ENCODE measurements around the gene AIFM2.
A peak's percentile ranks its signal among the peaks of the same experiment; 100 is the strongest.
"Not testable (repeated sequence)": the region's sequence is repeated elsewhere in the genome, so short reads cannot be mapped to it uniquely, and the experiment has no call there.

AIFM2 gene

DNA sequence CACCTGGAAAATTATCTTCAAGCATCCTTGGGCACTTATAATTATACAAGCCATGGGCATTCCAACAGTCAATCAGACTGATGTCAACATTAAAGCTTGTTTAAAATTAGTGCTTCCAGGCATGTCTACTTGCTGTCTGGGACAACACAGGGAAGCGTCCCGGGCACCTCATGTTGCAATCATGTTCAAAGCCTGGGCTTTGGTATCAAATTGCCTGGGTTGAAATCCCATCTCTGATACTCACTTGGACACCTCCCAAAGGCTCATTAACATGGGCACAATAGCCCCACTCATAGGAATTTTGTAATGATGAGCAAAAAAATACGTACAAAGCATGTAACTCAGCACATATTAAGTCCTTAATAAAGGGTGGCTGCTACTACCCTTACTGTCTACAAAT, 14.4 kb downstream of the AIFM2 start:
- Histone ChIP-seq H3K36me3 (peaks cover 52% of the 10 kb centered on the region), H3K27me3 (no peaks in the 10 kb centered on the region), H3K9me3 (no peaks in the 10 kb centered on the region), H4K20me1 (no peaks in the 10 kb centered on the region), H3K4me1 (peaks cover 11% of the 10 kb centered on the region), H3K4me3 (no peak overlapping the region), H3K27ac (no peak overlapping the region), H3K9ac (no peak overlapping the region), H3K4me2 (no peak overlapping the region)
- TF ChIP-seq Cebpa-rat (IDR thresholded peaks at IDR 0.05): no peak

DNA sequence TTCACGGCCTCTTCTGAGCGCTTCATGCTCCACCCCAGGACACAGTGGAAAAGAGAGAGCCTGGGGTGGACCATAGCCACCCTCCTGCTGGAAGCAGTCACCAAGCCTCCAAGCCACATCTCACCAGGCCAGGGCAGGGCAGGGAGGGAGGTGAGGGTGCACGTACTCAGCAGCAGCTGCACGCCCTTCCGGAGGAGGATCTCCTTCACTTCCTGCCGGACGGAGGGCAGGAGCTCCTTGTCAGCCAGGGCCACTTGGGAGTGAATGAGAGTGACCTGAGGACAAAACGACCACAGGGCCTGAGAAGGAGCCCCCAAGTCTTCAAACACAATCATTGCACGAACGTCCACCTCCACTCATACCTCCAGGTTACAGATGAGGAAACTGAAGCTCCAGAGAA, 15.0 kb downstream of the AIFM2 start:
- H3K4me3 ChIP-seq: no peak overlapping the region
- no peak for TF ChIP-seq Cebpa-rat (IDR thresholded peaks at IDR 0.05)
- no peak overlapping the region for H3K4me2 ChIP-seq
- no peak overlapping the region for H3K27ac ChIP-seq
- peaks cover 57% of the 10 kb centered on the region for H3K36me3 ChIP-seq
- H3K9me3 ChIP-seq: no peaks in the 10 kb centered on the region
- peaks cover 17% of the 10 kb centered on the region for H3K4me1 ChIP-seq
- no peaks in the 10 kb centered on the region for H3K27me3 ChIP-seq
- H3K9ac ChIP-seq: no peak overlapping the region
- no peaks in the 10 kb centered on the region for H4K20me1 ChIP-seq

DNA sequence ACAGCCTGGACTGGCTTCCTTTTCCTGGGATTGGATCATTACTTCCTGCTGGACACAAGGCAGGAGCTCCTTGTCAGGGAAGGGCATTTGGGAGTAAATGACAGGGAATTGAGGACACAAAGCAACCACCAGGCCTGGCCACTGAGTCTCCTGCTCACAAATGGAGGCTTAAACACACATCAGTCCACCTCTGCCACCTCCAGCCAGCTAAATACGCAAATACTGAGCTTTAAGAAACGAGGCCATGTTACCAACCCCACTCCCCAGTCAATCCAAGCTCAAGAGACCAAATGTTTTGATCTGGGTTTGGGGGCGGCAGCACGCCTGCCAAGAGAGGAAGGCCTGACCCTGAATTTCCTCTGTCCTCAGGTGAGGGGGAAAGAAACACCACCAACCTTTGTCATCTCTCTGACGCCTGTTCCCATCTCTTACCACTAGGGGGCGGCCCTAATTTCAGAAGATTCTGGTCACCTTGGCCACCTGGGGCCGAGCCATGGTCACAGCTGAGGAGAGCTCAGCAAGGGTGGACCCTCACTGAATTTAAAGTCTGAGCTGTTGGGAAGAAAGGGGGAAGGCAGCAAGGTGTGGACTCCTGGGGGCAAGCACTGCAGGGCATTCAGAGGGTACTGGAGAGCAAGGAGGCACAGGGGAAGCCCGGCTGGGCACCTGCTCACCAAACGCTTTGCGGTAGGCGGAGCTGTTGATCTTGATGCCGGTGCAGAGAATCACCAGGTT, 16.5 kb downstream of the AIFM2 start:
- Histone ChIP-seq H3K4me1 (peaks cover 23% of the 10 kb centered on the region), H4K20me1 (no peaks in the 10 kb centered on the region), H3K4me2 (no peak overlapping the region), H3K27ac (no peak overlapping the region), H3K36me3 (peaks cover 68% of the 10 kb centered on the region), H3K9me3 (no peaks in the 10 kb centered on the region), H3K9ac (no peak overlapping the region), H3K4me3 (no peak overlapping the region), H3K27me3 (no peaks in the 10 kb centered on the region)
- TF ChIP-seq Cebpa-rat (IDR thresholded peaks at IDR 0.05): no peak

DNA sequence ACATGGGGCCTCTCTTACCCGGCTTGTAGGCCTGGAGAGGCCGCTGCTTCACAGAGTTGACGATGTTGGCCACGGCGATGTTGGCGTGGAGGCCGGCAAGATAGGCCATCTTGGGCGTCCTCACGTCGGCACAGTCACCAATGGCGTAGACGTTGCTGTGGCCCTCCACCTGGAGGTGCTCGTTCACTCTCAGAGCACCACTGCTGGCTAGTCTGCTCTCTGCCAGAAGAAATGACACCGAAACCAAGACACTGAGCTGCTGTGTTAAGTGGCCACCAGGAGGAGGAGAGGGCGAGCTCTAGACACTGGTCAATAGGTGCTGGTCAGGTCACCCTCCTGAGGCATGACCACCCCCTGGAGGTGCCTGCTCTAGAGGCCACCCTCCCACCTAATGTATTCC, 17.7 kb downstream of the AIFM2 start:
- Histone ChIP-seq H3K27ac (no peak overlapping the region), H4K20me1 (no peaks in the 10 kb centered on the region), H3K36me3 (peaks cover 68% of the 10 kb centered on the region), H3K4me1 (peaks cover 23% of the 10 kb centered on the region), H3K9me3 (no peaks in the 10 kb centered on the region), H3K27me3 (no peaks in the 10 kb centered on the region), H3K4me3 (no peak overlapping the region), H3K4me2 (no peak overlapping the region), H3K9ac (no peak overlapping the region)
- no peak for TF ChIP-seq Cebpa-rat (IDR thresholded peaks at IDR 0.05)

DNA sequence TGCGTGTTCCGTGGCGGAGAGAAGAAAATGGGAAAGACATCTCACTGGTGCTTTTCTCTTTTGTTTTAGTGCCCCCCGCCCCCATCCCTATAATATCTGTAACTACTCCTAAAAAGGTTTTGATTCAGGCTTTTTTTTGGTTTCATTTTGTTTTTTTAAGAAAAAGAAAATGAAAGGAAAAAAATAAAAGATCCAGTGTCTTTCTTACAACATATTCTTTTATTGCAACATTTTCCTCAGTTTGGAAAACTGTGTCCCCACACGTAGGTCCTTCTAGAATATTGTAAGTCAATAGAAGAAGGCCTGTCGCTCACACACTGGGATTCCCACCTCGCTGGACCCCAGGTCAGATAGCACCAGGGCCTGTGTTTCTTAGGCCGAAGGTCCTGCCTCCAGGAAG, 20.6 kb downstream of the AIFM2 start:
- H3K4me3 ChIP-seq: no peak overlapping the region
- no peaks in the 10 kb centered on the region for H3K9me3 ChIP-seq
- H3K4me2 ChIP-seq: no peak overlapping the region
- peaks cover 66% of the 10 kb centered on the region for H3K36me3 ChIP-seq
- TF ChIP-seq Cebpa-rat (IDR thresholded peaks at IDR 0.05): no peak
- H3K27me3 ChIP-seq: no peaks in the 10 kb centered on the region
- H3K9ac ChIP-seq: no peak overlapping the region
- H3K27ac ChIP-seq: no peak overlapping the region
- H3K4me1 ChIP-seq: peaks cover 38% of the 10 kb centered on the region
- no peaks in the 10 kb centered on the region for H4K20me1 ChIP-seq

DNA sequence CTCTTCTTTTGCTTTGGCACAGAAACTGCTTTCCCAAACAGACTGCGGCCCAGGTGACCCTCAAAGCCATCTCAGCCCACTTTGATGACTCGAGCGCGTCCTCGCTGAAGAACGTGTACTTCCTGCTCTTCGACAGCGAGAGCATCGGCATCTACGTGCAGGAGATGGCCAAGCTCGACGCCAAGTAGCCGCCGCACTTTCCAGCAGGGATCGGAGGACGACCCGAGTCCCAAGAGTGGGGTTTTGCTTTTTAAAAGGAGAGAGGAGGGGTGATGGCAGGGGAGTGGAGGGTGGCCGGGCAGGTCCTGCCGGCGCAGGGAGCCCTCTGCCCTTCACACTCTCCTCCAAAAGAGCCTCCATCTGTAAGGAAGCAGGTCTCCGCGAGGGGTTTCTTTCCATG, 21.1 kb downstream of the AIFM2 start:
- no peak for TF ChIP-seq Cebpa-rat (IDR thresholded peaks at IDR 0.05)
- peaks cover 44% of the 10 kb centered on the region for H3K4me1 ChIP-seq
- H3K9ac ChIP-seq: no peak overlapping the region
- no peaks in the 10 kb centered on the region for H3K9me3 ChIP-seq
- H3K27me3 ChIP-seq: no peaks in the 10 kb centered on the region
- H4K20me1 ChIP-seq: no peaks in the 10 kb centered on the region
- H3K4me3 ChIP-seq: no peak overlapping the region
- no peak overlapping the region for H3K27ac ChIP-seq
- peaks cover 66% of the 10 kb centered on the region for H3K36me3 ChIP-seq
- H3K4me2 ChIP-seq: no peak overlapping the region

DNA sequence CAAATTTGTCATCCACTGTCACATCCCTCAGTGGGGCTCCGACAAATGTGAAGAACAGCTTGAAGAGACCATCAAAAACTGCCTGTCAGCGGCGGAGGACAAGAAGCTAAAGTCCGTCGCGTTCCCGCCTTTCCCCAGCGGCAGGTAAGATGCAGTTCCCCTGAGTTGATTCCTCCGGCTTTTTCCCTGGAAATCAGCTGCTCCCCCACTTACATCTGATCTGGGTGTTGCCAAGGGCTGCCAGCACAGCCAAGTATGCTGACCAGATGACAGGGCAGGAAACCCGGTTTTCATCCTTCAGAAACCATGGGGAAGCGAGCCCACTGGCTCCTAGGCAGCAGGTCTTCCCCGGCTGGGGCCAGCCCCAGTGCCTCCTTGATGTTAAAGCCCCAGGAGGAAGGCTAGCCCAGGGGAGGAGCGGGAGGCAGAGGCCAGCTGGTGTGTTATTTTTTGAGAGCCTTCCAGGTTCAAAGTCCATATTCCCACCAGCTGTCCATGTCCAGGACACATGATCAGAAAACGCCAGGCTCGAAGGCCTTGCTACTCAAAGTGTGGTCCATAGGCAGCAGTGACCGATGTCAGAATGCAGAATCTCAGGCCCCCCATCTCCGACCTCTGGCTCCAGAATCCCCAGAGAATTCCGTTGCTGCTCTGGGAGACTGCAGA, 23.4 kb downstream of the AIFM2 start:
- no peak overlapping the region; the same call in 1 of the 2 replicates for H3K9ac ChIP-seq
- TF ChIP-seq Cebpa-rat (IDR thresholded peaks at IDR 0.05): no peak
- H3K9me3 ChIP-seq: no peaks in the 10 kb centered on the region
- H3K27me3 ChIP-seq: no peaks in the 10 kb centered on the region
- H3K4me2 ChIP-seq: no peak overlapping the region
- no peak overlapping the region for H3K4me3 ChIP-seq
- H4K20me1 ChIP-seq: no peaks in the 10 kb centered on the region
- peaks cover 45% of the 10 kb centered on the region for H3K4me1 ChIP-seq
- H3K36me3 ChIP-seq: peaks cover 75% of the 10 kb centered on the region
- no peak overlapping the region for H3K27ac ChIP-seq

DNA sequence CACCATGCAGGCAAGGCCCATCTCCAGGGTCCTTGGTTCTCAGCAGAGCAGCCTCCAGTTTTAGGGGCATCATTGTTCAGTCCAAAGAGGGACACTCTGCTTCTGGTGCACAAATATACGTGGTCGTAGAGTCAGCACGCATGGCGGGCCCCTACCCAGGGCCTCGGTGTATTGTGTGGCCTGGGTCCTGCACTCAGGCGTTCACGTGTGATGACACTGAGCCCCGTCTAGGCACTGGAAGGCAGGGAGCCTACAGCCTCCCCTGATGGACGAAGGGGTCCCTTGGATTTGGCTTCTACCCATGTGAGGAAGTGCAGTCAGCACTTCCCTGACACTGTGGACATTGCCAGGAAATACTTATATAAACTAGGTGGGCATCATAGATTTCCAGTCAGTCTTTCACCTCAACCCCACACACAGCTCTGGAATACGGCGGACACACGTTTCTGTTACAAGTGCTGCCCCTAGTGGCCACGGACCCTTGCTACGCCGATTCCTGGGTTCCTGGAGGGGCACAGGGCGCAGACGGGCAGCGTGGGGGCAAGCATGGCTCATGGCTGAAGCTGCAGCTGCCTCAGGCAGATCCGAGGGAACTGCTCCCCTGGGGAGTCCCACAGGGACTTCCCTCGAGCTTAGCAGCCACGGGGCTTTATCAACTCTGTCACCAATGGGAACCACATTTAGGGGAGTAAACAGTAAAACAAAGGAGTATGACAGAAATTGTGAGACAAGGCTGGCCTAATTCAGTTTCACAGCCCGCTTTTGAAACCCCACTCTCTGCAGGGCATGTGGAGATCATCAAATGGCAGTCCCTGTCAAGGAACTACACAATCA, 25.4 kb downstream of the AIFM2 start:
- peaks cover 74% of the 10 kb centered on the region for H3K36me3 ChIP-seq
- no peak for TF ChIP-seq Cebpa-rat (IDR thresholded peaks at IDR 0.05)
- H3K9ac ChIP-seq: 0 out of 2 replicates have a peak overlapping the region, but pooled peaks have one; percentile 15
- peak overlapping the region; percentile 43; the same call in 1 of the 2 replicates for H3K27ac ChIP-seq
- no peaks in the 10 kb centered on the region for H3K27me3 ChIP-seq
- H4K20me1 ChIP-seq: no peaks in the 10 kb centered on the region
- H3K4me3 ChIP-seq: no peak overlapping the region
- peaks cover 25% of the 10 kb centered on the region for H3K4me1 ChIP-seq
- H3K9me3 ChIP-seq: no peaks in the 10 kb centered on the region
- H3K4me2 ChIP-seq: peak overlapping the region; percentile 51

DNA sequence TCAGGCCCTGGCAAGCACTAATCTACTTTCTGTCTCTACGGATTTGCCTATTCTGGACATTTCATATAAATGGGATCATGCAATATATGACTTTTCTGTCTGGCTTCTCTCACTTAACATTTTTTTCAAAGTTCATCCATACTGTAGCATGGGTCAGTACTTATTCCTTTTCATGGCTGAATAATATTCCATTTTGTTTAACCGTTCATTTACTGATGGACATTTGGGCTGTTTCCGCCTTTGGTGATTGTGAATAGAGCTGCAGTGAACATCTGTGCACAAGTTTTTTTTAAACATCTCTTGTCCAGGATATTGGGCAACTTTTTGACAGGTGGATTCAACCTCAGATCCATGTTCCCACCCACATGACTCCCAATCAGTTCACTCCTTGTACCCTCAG, 31.0 kb downstream of the AIFM2 start:
- TF ChIP-seq Cebpa-rat (IDR thresholded peaks at IDR 0.05): no peak
- H3K9me3 ChIP-seq: 0 out of 2 replicates have a peak, but pooled peaks cover 5% of the 10 kb centered on the region
- peaks cover 92% of the 10 kb centered on the region for H3K36me3 ChIP-seq
- no peaks in the 10 kb centered on the region for H4K20me1 ChIP-seq
- H3K27me3 ChIP-seq: no peaks in the 10 kb centered on the region
- no peak overlapping the region for H3K4me2 ChIP-seq
- no peak overlapping the region for H3K27ac ChIP-seq
- H3K9ac ChIP-seq: no peak overlapping the region
- H3K4me1 ChIP-seq: peaks cover 4% of the 10 kb centered on the region
- H3K4me3 ChIP-seq: no peak overlapping the region

DNA sequence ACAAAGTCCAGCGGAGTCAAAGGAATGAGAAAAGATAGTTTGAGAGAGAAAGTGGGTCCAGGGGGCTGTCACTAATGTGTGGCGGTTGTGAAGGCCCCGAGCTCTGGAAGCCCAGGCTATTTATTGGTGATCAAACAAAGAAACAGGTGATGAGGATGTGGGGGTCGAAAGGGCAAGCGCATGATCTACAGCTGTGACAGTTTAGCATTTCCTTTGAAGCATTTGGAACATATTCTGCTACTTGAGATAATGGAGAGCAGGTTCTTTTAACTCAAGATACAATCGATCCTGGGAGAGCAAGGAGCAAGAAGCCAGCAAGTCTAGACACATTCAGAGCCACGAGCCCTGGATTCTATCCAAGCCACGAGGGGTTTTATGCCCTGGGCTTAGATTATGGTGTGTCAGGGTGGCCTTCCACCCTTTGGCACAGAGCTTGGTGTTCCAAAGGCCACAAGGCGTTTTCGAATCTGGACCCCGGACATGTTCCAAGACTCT, 31.5 kb downstream of the AIFM2 start:
- H3K36me3 ChIP-seq: peaks cover 96% of the 10 kb centered on the region

More for the DNA sequence above, 31.5 kb downstream of the AIFM2 start:
- H3K4me1 ChIP-seq, H3K4me3 ChIP-seq, H4K20me1 ChIP-seq, H3K9ac ChIP-seq, H3K9me3 ChIP-seq, H3K27me3 ChIP-seq, H3K4me2 ChIP-seq, H3K27ac ChIP-seq: not testable (repeated sequence)
